ENCODE results near the gene ATP5F1C. TPM values are rescaled to one million over a fixed set of nuclear protein-coding genes. Genes with fewer than 3 reads are reported as not detected.
A peak's percentile ranks its signal among the peaks of the same experiment; 100 is the strongest.

The ATP5F1C gene
- total and polyA plus RNA-seq, 2 donors (not counting 3 experiments of a cell fraction or from before 2014, with no cell fraction given) = 184 to 290 TPM

- TF ChIP-seq FOS (IDR thresholded peaks at IDR 0.05; ENCODE audit: borderline replicate concordance, insufficient read depth, low read length) = no peak
- no peak for TF ChIP-seq MYC (IDR thresholded peaks at IDR 0.05; ENCODE audit: low read depth, low read length)
- TF ChIP-seq POLR2AphosphoS5 (IDR thresholded peaks at IDR 0.05; ENCODE audit: insufficient read depth, low read depth, low read length) = no peak
- no peak for TF ChIP-seq POLR2A (IDR thresholded peaks at IDR 0.05; ENCODE audit: low read depth, low read length)
- TF ChIP-seq MAX (IDR thresholded peaks at IDR 0.05; ENCODE audit: insufficient read depth, insufficient read length) = no peak
- no peak for TF ChIP-seq GATA2 (IDR thresholded peaks at IDR 0.05; ENCODE audit: insufficient read depth, insufficient read length, low read depth, low read length)
- no peak for TF ChIP-seq EZH2 (IDR thresholded peaks at IDR 0.05; ENCODE audit: borderline replicate concordance, low read depth, low read length, severe bottlenecking)
- no peak for TF ChIP-seq CTCF (IDR thresholded peaks at IDR 0.05; ENCODE audit: extremely low read depth in 1 of 2, insufficient read depth in 1 of 2, low read depth in 1 of 2, low read length in 2 of 2)
- TF ChIP-seq JUN (IDR thresholded peaks at IDR 0.05; ENCODE audit: borderline replicate concordance, insufficient read depth, insufficient read length, low read depth) = no peak
- Histone ChIP-seq H3K9me1 (replicated peaks; ENCODE audit: control insufficient read depth, extremely low read depth, insufficient read depth, low read length) (no peaks in the 10 kb centered on the region), H3K4me3 (replicated peaks in 1 of 3; ENCODE audit: insufficient read depth in 1 of 3, low read depth in 1 of 3, low read length in 3 of 3) (peak overlapping the region; percentile 71 to 95 (median 81)), H3K4me2 (ENCODE audit: insufficient read depth, low read length) (peak overlapping the region; percentile 86), H3K4me1 (ENCODE audit: control insufficient read depth, extremely low read depth, insufficient read depth, low read length) (peaks cover 18% of the 10 kb centered on the region), H3K36me3 (ENCODE audit: control insufficient read depth in 2 of 2, extremely low read depth in 1 of 2, insufficient read depth in 2 of 2, low read length in 2 of 2) (no peaks in the 10 kb centered on the region), H3K27ac (ENCODE audit: insufficient read depth, low read depth, low read length) (peak overlapping the region; percentile 53), H4K20me1 (replicated peaks; ENCODE audit: control insufficient read depth, extremely low read depth, insufficient read depth, low read length) (peaks cover 3% of the 10 kb centered on the region), H3K9ac (replicated peaks; ENCODE audit: extremely low read depth, insufficient read depth, low read length) (peak overlapping the region; percentile 82), H3K9me3 (replicated peaks; ENCODE audit: control insufficient read depth, insufficient read depth, low read length) (no peaks in the 10 kb centered on the region), H2AFZ (ENCODE audit: low read depth, low read length) (peak overlapping the region; percentile 77), H3K27me3 (ENCODE audit: control insufficient read depth in 2 of 2, insufficient read depth in 2 of 2, low read length in 2 of 2) (no peaks in the 10 kb centered on the region), H3K79me2 (ENCODE audit: control insufficient read depth, insufficient read depth, low read length) (peaks cover 94% of the 10 kb centered on the region)
- peak; percentile 23 for DNase-seq (ENCODE audit: low read depth, low spot score)
- TSS peak; percentile 46 for BruUV-seq (replicated peaks)
- dilution Hi-C loops (cut with MboI; ENCODE audit: extremely low pct_ligation_motif_present, low sequenced_read_pairs) (no loop called here), intact Hi-C loops (cut with micrococcal nuclease) (no loop called here)
- ChIA-PET POLR2A (interaction anchor here (1.0 to 1.6 kb wide), 3 partner anchors 11 to 31 kb away, joined by 4 to 9 read pairs (median 7); partner anchors contain the start of gene TAF3), CTCF (interaction anchor here (0.6 to 2.0 kb wide), 9 partner anchors 10 to 1515 kb away, joined by 3 to 19 read pairs (median 4); partner anchors contain the start of gene TAF3)
- FAIRE-seq = no peak
Observed at GRCh38 chr10:7787150-7787856, 674 bp upstream of the ATP5F1C start.
